Measurements from ENCODE around the gene CACNA2D2. TPM values are rescaled to one million over a fixed set of nuclear protein-coding genes. Genes with fewer than 3 reads are reported as not detected.

The CACNA2D2 gene
- total RNA-seq, 1 donor from 2014 or later: 0.53 TPM

GRCh38 chr3:50457988-50458387 lies 45.4 kb downstream of the CACNA2D2 start:
- peaks cover 14% of the 10 kb centered on the region for H3K27me3 Mint-ChIP-seq

DNA sequence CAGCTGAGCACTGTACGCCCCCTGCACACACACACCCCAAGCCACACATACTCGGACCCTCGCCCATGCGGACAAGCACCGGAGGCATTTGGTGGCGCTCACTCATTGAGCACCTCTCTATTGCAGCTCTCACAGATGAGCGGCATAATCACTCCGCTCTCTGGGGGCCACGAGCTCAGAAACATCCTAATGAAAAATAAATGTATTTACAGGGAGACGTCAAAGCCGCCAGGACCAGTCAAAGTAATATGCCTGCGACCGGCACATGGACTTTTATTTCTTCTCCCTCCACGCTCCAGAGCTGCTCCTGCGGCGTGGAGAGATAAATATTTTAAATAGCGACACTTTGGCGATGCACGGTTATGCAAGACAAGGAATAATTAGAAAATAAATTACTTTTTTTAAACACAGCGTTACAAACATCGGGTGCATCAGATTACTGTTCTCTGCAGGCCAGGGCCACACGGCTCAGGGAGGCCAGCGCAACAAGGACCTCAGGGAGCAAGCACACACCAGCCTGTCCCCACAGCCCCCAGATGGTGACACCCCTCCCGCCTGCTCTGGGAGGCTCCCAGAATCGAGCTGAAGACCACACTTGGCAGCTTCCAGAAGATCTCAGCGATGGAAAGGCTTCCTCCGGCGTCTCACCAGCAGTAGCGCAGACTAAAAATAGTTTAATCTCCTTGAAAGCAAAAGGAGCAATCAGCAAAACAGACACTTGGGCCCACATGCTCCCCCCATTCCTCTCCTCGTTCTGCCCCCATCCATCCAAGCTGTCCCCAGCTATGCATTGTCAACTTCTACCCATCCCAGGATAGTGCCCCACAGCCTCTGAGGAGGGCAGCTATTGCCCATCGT lies 48.0 kb downstream of the CACNA2D2 start:
- no peaks in the 10 kb centered on the region for H3K9me3 Mint-ChIP-seq
- no peak overlapping the region for H3K27ac Mint-ChIP-seq
- no peak overlapping the region for H3K4me3 Mint-ChIP-seq
- intact Hi-C loops (cut with micrococcal nuclease): no loop called here
- ATAC-seq (ENCODE audit: low read depth): no peak
- no peak for TF ChIP-seq CTCF (IDR thresholded peaks at IDR 0.05)
- no peak for DNase-seq
- peaks cover 2% of the 10 kb centered on the region for H3K4me1 Mint-ChIP-seq
- H3K27me3 Mint-ChIP-seq: peaks cover 14% of the 10 kb centered on the region
- H3K36me3 Mint-ChIP-seq (ENCODE audit: low read depth): no peaks in the 10 kb centered on the region
- CTCF ChIA-PET: no interaction called here
- POLR2A ChIA-PET: interaction anchor here (0.6 kb wide), 1 partner anchor 1886 kb away, joined by 10 read pairs; no protein-coding TSS in a partner anchor

More at GRCh38 chr3:50457988-50458387, 45.4 kb downstream of the CACNA2D2 start:
- Mint-ChIP-seq H3K4me3 (no peak overlapping the region), H3K36me3 (ENCODE audit: low read depth) (no peaks in the 10 kb centered on the region), H3K4me1 (no peaks in the 10 kb centered on the region), H3K9me3 (no peaks in the 10 kb centered on the region), H3K27ac (no peak overlapping the region)
- ATAC-seq (ENCODE audit: low read depth): no peak
- no peak for TF ChIP-seq CTCF (IDR thresholded peaks at IDR 0.05)
- CTCF ChIA-PET: no interaction called here
- intact Hi-C loops (cut with micrococcal nuclease): no loop called here
- POLR2A ChIA-PET: interaction anchor here (0.6 kb wide), 1 partner anchor 54 kb away, joined by 3 read pairs; no protein-coding TSS in a partner anchor
- no peak for DNase-seq

GRCh38 chr3:50454481-50455070 lies 48.9 kb downstream of the CACNA2D2 start:
- H3K36me3 Mint-ChIP-seq (ENCODE audit: low read depth): no peaks in the 10 kb centered on the region
- H3K9me3 Mint-ChIP-seq: no peaks in the 10 kb centered on the region
- peaks cover 4% of the 10 kb centered on the region for H3K4me1 Mint-ChIP-seq
- no peak overlapping the region for H3K27ac Mint-ChIP-seq
- H3K27me3 Mint-ChIP-seq: peaks cover 14% of the 10 kb centered on the region
- TF ChIP-seq CTCF (IDR thresholded peaks at IDR 0.05): no peak
- intact Hi-C loops (cut with micrococcal nuclease): no loop called here
- CTCF ChIA-PET: no interaction called here
- POLR2A ChIA-PET: no interaction called here
- ATAC-seq (ENCODE audit: low read depth) (no peak), DNase-seq (no peak)
- H3K4me3 Mint-ChIP-seq: no peak overlapping the region

GRCh38 chr3:50453907-50454306 lies 49.5 kb downstream of the CACNA2D2 start:
- Mint-ChIP-seq H3K27me3 (peaks cover 14% of the 10 kb centered on the region), H3K27ac (no peak overlapping the region), H3K4me1 (peaks cover 4% of the 10 kb centered on the region), H3K9me3 (no peaks in the 10 kb centered on the region), H3K4me3 (no peak overlapping the region), H3K36me3 (ENCODE audit: low read depth) (no peaks in the 10 kb centered on the region)
- CTCF ChIA-PET: no interaction called here
- TF ChIP-seq CTCF (IDR thresholded peaks at IDR 0.05): no peak
- POLR2A ChIA-PET: no interaction called here
- no peak for DNase-seq
- intact Hi-C loops (cut with micrococcal nuclease): no loop called here
- ATAC-seq (ENCODE audit: low read depth): no peak

DNA sequence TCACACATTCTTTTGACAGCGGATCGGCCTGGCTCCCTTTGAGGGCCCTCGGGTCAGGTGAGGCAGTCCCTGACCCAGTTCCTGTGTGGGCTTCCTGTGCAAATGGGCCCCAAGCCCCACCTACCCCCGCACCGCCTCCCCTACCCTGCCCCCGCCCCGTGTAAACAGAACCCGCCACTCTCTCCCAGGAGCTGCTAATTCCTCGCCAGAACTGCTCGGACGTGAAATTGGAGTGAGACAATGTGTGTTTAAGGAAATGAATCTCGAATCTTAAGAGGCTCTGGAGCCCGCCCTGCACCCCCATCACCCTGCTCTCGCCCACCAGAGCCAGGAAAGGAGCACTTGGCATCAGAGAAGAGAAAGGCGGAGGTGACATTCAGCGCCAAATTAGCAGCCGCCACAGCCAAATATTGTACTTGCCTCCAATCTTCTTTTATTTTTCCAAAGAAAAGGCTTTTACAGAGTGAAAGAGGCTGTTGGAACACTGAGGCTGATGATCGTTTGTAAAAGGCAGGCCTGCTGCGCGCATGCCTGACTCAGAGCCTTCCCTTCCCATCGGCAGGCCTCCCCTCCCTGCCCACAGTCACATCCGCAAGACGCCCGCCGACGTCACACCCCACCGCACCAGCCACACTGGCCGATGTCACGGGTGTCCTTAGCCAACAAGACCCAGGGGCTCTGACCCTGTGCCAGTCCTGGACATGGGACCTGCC lies 53.1 kb downstream of the CACNA2D2 start:
- peak; percentile 47 for ATAC-seq (ENCODE audit: low read depth)
- Mint-ChIP-seq H3K4me3 (peak overlapping the region; percentile 50), H3K4me1 (peaks cover 4% of the 10 kb centered on the region)

More for the DNA sequence above, 53.1 kb downstream of the CACNA2D2 start:
- Mint-ChIP-seq H3K9me3 (no peaks in the 10 kb centered on the region), H3K27ac (no peak overlapping the region), H3K27me3 (peaks cover 5% of the 10 kb centered on the region), H3K36me3 (ENCODE audit: low read depth) (no peaks in the 10 kb centered on the region)
- TF ChIP-seq CTCF (IDR thresholded peaks at IDR 0.05): no peak
- DNase-seq: no peak
- CTCF ChIA-PET: no interaction called here
- POLR2A ChIA-PET: no interaction called here
- intact Hi-C loops (cut with micrococcal nuclease): no loop called here

Data from activated B cell treated with CpG ODN at 0.5 μM for 24 hours (primary cell).